K562 (cell line): ENCODE measurements around the gene POLD1. TPM values are rescaled to one million over a fixed set of nuclear protein-coding genes. Genes with fewer than 3 reads are reported as not detected.
A peak's percentile ranks its signal among the peaks of the same experiment; 100 is the strongest.

Source experiments
- ASH1L ChIP-seq: fragments of 450-650 bp; IDR thresholded peaks from 2 replicates; pipeline ENCODE4 v1.6.1; 2018; ENCODE audit warnings: borderline replicate concordance, mild to moderate bottlenecking, low read depth; ENCODE audit not compliant: partially characterized antibody
- CAMTA2 ChIP-seq: fragments of 250-450 bp; sonication (Bioruptor Pico); conservative IDR thresholded peaks from 2 replicates; pipeline ENCODE4 v1.5.1; 2022
- CEBPG ChIP-seq, 3 experiments: fragments of 200-800 bp in 1 of 3; sonication (Bioruptor generic) in 1 of 3; sonication (generic) in 1 of 3; formaldehyde crosslinking in 1 of 3; IDR thresholded peaks in 2 of 3; conservative IDR thresholded peaks in 1 of 3; 2 replicates each; pipeline versions ENCODE4 v1.6.1 to v1.8.0; 2016 to 2022; ENCODE audit warnings: missing compliant biosample characterization in 2 of 3, missing genetic modification characterization in 2 of 3, mild to moderate bottlenecking in 1 of 3, missing genetic modification reagents in 1 of 3
- E2F4 ChIP-seq: sonication (generic); formaldehyde crosslinking; IDR thresholded peaks from 2 replicates; pipeline ENCODE4 v1.8.0; 2022; ENCODE audit warnings: mild to moderate bottlenecking, low read depth, missing genetic modification reagents
- EP400 ChIP-seq: fragments of 450-650 bp; IDR thresholded peaks from 2 replicates; pipeline ENCODE4 v1.6.1; 2017; ENCODE audit warnings: antibody characterized with exemption, mild to moderate bottlenecking, moderate library complexity
- MTF1 ChIP-seq: fragments of 250-450 bp; sonication (Bioruptor Pico); IDR thresholded peaks from 2 replicates; pipeline ENCODE4 v1.9.0; 2021; ENCODE audit warnings: moderate library complexity, mild to moderate bottlenecking, inconsistent platforms, borderline replicate concordance
- NFRKB ChIP-seq: fragments of 450-650 bp; IDR thresholded peaks from 2 replicates; pipeline ENCODE4 v1.6.1; 2016; ENCODE audit warnings: low read depth
- NR2C2 ChIP-seq, 2 experiments: fragments of 200-800 bp in 1 of 2; sonication (Bioruptor generic) in 1 of 2; sonication (generic) in 1 of 2; formaldehyde crosslinking in 1 of 2; IDR thresholded peaks; 2 replicates each; pipeline versions ENCODE4 v1.6.1 to v1.8.0; 2016 to 2022; ENCODE audit warnings: mild to moderate bottlenecking in 1 of 2, missing compliant biosample characterization in 1 of 2, missing genetic modification characterization in 1 of 2, missing genetic modification reagents in 1 of 2
- SMARCA5 ChIP-seq: fragments of 450-650 bp; IDR thresholded peaks from 2 replicates; pipeline ENCODE4 v1.6.1; 2016
- STAT5B ChIP-seq: fragments of 250-450 bp; sonication (Bioruptor Pico); IDR thresholded peaks from 2 replicates; pipeline ENCODE4 v1.8.0; 2021; ENCODE audit warnings: mild to moderate bottlenecking, inconsistent platforms
- UBTF ChIP-seq, 2 experiments: IDR thresholded peaks; 2 replicates each; pipeline ENCODE4 v1.6.1; 2012; ENCODE audit warnings: improper control_type of control experiment in 2 of 2, low read depth in 2 of 2, low read length in 2 of 2, borderline replicate concordance in 1 of 2
- XRCC5 ChIP-seq: fragments of 200-400 bp; formaldehyde crosslinking; IDR thresholded peaks from 2 replicates; pipeline ENCODE4 v1.6.1; 2017; ENCODE audit warnings: low read depth, mild to moderate bottlenecking, low read length
- ZFP1 ChIP-seq: fragments of 450-650 bp; formaldehyde crosslinking; IDR thresholded peaks from 2 replicates; pipeline ENCODE4 v1.4.0; 2020; ENCODE audit warnings: mild to moderate bottlenecking, mixed read lengths
- ZNF668 ChIP-seq: fragments of 250-450 bp; sonication (Bioruptor Pico); IDR thresholded peaks from 2 replicates; pipeline ENCODE4 v1.8.0; 2022; ENCODE audit warnings: mild to moderate bottlenecking, inconsistent platforms
- polyA plus RNA-seq, 8 experiments: library from polyadenylated mRNA; depleted of rRNA in 4 of 8; stranded (reverse) in 5 of 8; unstranded in 3 of 8; fragments of >200 nt; fragmentation: Nextera tagmentation in 2 of 8; fragmentation: Illumina TruSeq in 1 of 8; extraction: Ambion mirVana in 2 of 8; extraction: Trizol in 1 of 8; gene quantifications; 2 replicates each; pipeline versions ENCODE4 v1.2.1 to v1.2.3, GENCODE V29; 2011 to 2014; ENCODE audit warnings: inconsistent platforms in 1 of 8, missing spikeins in 1 of 8
- total RNA-seq, 7 experiments: library from RNA; depleted of rRNA in 6 of 7; stranded (reverse); fragments of >200 nt in 6 of 7; fragmentation: Illumina TruSeq in 2 of 7; extraction: Trizol in 2 of 7; gene quantifications; 2 replicates each; pipeline versions ENCODE4 v1.2.1 to v1.2.3, GENCODE V29; 2011 to 2021; ENCODE audit warnings: low replicate concordance in 1 of 7

The POLD1 gene
- total and polyA plus RNA-seq, 9 of the 15 experiments (the other 6 are each of a cell fraction or from before 2014, with no cell fraction given), result 1.3 to 312 (median 47.8) TPM

GRCh38 chr19:50368649-50369570, 15.2 kb upstream of the POLD1 start (continued):
- TF ChIP-seq UBTF (IDR thresholded peaks at IDR 0.05; ENCODE audit: borderline replicate concordance in 1 of 2, low read depth in 2 of 2, low read length in 2 of 2) (no peak), NFRKB (peak; percentile 47; the same call in 1 of the 2 replicates), NR2C2 (CRISPR knock-in tag; IDR thresholded peaks at IDR 0.05) (no peak), NR2C2 (tag; IDR thresholded peaks at IDR 0.05) (peak; percentile 60), SMARCA5 (0 out of 2 replicates have a peak, but pooled peaks have one; percentile 20), E2F4 (CRISPR knock-in tag) (no peak), ASH1L (no peak), STAT5B (CRISPR knock-in tag) (no peak), CAMTA2 (no peak), ZFP1 (no peak), MTF1 (CRISPR knock-in tag) (no peak), CEBPG (CRISPR knock-in tag; IDR thresholded peaks at IDR 0.05) (no peak), CEBPG (tag; conservative IDR thresholded peaks at IDR 0.05 in 1 of 2, IDR thresholded peaks at IDR 0.05 in 1 of 2) (no peak), EP400 (0 out of 2 replicates have a peak, but pooled peaks have one; percentile 47), XRCC5 (no peak), ZNF668 (CRISPR knock-in tag) (no peak)
